Stimulated activated CD8-positive, alpha-beta memory T cell treated with anti-CD3 and anti-CD28 coated beads, Interleukin-4, amount 100 ng/mL, for 4 hours (primary cell): ENCODE measurements around the gene DVL1.
"Not testable (repeated sequence)": the region's sequence is repeated elsewhere in the genome, so short reads cannot be mapped to it uniquely, and the experiment has no call there.

Experiments
- DNase-seq, 2 donors: peaks; one replicate each; pipeline ENCODE4 v3.0.0-alpha.2; 2020; ENCODE audit warnings: low read depth in 2 of 2, low spot score in 1 of 2

Gene DVL1

GRCh38 chr1:1349256-1350012, at the start of gene DVL1:
Gene DVL1, minus strand, starts transcription at chr1:1349418. Its CDS starts 353 bp downstream, at chr1:1349065.
- peak in 1 of 2 donors; percentile 30 for DNase-seq

DNA sequence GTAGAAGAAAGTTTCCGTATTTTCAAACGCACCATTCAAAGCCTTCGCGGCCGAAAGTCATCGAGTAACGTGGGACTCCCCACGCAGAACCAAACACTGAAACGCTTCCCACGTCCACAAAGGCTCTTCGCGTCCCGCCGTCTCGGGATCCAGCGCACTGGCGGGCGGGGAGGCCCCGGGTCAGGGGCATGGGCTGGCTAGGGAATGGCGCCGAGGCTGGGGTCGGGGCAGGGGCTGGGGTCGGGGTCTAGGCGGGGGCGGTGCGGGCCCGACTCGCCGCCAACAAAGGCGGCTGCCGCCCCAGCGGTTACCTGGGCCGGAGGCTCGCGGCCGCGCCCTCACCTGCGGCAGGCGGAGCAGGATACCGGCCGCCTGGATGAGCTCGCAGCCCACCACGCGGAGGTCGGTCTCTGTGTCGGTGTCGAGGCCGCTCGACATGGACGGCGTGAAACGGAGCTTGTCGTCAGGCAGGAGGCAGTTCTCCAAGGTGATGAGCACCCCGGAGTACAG, 49.5 kb upstream of the DVL1 start:
- no peak for DNase-seq

DNA sequence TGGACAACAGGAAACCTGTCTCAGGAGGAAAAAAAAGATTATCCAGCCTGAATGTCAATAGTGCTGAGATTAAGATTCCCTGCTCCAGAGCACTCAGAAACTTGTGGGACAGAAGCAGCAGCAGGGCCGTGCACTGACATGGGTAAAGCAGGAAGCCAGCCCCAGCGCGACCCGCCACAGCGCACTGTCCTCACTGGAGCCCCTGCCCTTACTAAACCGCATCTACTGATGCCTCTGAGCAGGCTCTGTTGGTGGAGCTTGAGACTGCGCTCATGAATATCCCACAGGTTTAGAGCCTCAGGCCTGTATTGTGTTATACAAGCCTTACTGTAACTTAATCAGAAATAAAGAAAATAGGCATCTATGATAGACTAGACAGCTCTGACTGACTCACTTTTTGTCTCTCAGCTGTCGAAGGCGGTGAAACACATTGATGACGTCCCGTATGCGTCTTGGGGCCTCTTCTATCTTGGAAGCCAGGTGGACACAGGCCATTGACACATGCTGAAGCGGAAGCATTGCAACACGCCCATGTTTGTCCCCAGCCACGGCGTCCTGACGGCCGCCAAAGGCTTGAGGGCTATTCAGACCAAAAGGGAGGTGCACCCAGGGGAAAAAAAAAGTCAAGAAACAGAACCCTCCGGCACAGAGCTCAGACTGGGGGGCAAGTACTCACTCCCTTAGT, 48.8 kb upstream of the DVL1 start:
- DNase-seq, result no peak

DNA sequence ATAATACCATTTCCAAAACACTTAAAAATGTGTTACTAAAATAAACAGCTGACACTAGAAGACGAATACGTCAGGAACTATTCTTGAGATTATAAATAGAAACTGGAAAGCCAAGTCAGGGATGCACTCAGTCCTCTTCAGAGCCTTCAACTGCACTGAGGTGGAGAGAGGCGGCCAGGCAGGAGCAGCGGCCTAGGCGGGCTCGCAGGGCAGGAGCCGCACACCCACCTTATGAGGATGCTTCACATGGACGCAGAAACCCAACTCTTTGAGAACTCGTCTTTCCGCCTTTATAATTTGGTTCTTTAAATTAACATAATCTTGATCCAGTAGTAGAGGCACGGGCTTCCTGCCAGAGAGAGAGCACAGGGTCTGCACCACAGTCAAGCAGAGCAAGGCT, 45.9 kb upstream of the DVL1 start:
- no peak for DNase-seq

DNA sequence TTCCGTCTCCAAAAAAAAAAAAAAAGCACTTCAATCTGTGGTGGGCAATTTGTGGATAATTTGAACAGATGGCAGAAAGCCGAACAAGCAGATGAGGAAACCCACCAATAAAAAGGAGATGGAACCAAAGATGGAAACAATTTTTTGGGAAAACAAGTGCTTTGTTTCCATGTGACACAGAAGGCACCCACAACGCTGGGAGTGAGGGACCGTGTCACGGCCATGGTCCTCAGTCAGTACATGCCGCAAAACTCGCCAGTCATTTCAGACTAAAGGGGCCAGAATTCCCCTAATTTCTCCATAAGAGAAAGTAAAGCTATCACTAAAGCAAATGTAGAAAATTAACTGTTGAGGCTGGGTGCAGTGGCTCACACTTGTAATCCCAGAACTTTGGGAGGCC, 44.9 kb upstream of the DVL1 start:
- no peak for DNase-seq

GRCh38 chr1:1393428-1393827, 44.2 kb upstream of the DVL1 start:
- no peak for DNase-seq

- no peak for DNase-seq
These were observed 43.8 kb upstream of the DVL1 start for GRCh38 chr1:1393014-1393413.

DNA sequence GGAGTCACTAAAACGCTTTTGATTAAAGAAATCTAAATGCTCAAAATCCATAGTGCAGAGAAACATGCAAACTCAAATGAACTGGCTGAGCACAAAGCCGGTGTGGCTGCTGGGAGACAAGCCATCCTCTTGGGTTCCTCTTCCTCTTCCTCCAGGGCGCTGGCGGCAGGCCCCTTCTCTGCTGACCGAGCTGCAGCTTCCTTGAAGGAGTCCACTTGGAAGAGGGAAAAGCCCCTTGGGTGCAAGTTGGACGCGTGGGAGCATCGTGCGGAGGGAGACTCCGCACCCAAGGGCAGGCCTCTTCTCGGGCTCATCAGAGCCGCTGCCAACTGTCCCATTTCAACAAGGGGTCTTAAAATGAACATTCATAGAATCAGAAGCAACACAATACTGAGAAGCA, 42.0 kb upstream of the DVL1 start:
- DNase-seq, result no peak

- DNase-seq, result no peak
These were observed 41.5 kb upstream of the DVL1 start for GRCh38 chr1:1390675-1391074.

GRCh38 chr1:1388078-1388472, 38.9 kb upstream of the DVL1 start:
- no peak for DNase-seq

DNA sequence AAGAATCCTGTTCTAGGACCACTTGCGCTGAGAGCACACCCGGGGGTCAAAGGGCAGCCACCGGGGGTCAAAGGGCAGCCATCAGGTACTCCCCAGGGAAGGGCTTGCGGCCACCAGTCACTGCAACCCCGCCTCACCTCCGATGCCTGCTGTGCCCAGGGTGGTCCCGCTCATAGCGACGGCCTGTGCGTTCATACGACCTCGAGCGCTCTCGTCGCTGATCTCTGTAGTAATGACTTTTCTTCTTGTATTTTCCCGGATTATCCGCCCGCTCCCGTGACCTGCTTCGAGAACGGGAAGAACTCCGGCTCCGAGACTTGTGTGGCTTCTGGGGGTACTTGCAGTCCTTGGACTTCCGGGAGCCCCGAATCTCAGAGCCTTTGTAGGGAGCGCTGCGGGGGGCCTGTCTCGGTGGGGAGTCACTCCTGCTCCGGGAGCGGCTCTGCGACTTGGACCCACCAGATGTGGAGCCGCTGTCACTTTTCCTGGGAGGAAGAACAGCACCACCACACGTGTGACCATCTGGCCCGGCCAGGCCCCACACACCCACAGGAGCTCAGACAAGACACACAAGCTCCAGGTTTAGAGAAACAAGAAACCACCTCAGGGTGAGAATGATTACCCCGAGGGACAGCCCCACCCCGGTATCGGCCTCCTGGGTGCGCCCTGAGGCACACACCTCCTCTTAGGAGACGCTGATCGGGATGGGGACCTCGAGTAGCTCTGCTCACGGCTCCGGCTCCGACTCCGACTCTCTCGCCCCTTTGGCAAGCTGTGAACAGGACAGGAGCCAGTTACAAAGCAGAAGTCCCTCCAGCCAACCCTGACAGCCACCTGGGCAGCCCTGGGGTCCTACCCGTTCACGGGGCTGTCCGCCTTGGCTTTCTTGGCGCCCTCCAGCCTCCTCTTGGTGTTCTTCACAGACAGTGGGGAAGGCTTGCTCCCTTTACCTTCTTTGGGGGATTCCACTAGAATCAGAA, 38.2 kb upstream of the DVL1 start:
- DNase-seq, result no peak

DNA sequence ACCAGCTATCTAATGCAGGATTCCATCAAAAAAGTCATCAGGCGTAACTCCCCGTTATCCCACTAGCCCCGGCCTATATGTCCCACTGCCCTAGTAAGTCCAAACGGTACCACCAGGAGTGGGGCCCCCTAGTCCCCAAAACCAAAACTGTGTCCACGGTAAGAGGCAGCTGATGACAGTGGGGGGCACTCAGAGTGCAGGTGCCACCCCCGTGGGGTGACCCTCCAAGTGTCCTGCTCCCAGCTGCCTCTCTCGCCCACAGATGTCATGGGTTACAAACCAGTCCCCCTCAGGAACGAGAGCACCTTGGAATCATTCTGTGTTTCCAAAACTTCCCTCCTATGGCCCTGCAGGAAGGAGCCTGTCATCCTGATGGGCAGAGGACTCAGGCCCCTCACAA, 36.7 kb upstream of the DVL1 start:
- DNase-seq, result no peak

DNA sequence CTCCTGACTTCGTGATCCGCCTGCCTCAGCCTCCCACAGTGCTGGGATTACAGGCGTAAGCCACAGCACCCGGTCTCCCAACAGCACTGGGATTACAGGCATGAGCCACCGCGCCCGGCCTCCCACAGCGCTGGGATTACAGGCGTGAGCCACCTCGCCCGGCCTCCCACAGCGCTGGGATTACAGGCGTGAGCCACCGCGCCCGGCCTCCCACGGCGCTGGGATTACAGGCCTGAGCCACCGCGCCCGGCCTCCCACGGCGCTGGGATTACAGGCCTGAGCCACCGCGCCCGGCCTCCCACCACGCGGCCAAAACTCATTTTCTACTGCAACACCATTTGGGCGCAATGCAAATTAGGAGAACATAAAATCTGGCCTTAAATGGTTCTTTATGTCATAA, 36.1 kb upstream of the DVL1 start:
- not testable (repeated sequence) for DNase-seq

DNA sequence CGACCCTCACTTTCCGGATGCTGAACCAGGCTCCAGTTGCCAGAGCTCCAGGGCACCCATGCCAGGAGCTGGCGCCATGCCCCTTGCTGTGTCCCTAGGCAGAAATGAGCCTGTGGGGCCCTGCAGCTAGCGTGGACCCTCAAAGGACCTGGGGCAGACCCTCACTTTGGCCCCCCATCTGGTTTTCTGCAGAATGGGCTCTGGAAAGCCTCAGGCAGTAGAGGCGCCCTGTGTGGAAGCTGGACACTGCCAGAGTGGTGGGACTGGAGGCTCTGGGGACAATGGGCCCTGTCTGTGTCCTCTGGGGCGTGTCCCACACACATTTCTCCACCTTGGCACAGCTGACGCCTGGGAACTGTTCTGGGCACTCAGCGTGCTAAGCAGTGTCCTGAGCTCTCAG, 32.1 kb upstream of the DVL1 start:
- no peak for DNase-seq

DNA sequence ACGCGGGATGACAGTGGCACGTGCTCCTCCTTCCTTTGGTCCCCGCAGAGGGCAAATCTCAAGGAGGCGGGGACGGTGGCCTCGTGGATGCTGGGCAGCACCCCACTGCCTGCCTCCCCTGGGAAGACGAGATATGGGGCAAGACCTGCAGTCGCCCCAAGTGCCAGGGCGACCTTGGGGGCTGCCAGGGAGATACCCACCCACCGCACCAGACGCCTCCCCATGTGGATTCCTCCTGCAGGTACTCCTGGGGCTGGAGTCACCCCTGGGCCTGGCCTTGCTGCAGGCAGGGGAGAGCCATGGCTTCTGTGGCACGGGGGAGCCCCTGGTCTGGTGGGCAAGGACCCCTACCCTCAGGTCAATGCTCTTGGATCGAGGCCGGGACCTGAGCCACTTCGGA, 31.6 kb upstream of the DVL1 start:
- DNase-seq, result no peak

DNA sequence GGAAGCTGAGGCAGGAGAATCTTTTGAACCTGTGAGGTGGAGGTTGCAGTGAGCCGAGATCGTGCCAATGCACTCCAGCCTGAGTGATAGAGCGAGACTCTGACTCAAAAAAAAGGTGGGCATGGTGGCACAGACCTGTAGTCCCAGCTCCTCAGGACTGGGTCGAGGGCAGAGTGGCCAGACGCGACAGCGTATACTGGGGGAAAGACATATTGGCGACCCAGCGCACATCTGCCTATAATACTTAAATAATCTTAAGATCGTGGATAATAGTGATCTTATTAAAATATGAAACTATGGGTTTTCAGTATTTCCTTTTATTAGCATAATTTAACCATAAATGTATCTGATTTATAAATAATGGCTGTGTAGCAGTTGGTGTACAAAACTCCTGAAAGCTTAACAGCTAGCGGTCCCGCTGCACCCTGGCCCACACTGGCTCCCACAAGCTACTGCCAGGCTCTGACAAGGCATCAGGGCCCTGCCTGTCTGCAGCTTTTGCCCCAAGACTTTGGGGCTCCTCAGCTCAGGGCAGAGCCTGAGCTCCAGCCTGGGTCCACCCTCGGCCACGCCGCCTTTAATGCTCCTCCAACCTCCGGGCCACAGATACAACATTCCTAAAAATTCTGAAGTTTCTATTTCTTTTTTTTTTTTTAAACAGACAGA, 28.5 kb upstream of the DVL1 start:
- DNase-seq, result no peak

- no peak for DNase-seq
These were observed 27.5 kb upstream of the DVL1 start for GRCh38 chr1:1376551-1377226.

DNA sequence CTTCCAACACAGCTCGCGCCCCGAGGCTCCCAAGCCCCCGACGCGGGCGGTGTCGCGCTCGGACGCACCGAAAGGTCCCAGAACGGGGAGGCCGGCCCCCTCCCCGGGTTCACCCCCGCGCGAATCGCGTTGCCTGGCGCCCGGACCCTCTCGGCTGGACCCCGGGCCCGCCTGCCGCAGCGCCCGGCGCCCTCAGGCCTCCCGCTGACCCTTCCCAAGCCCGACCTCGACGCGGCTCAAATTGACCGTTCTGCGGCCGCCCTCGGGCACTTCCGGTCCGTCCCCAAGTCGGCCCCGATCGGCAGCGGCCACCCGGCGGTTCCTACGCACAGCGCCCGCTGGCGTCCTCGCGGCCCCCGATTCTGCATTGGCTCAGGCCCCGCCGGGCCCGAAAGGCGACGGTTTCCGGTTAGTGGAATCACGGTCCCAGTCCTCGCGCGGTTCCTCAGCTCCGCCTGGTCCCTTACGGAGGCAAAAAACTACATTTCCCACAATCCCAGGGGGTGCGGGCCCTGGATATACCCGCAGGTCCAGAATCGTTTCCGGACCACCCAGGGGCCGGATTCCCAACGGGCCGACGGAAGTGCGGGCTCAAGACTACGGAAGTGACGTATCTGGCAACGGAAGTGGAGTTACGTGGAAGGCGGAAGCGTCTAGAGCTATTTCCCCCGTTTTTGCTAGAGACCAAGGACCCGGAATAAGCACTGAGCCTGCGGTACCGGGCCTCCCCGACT, 25.9 kb upstream of the DVL1 start, which contains the start of gene AURKAIP1:
TSS of gene AURKAIP1 (minus strand) at position 279 of the 734 bp plus-strand sequence. CDS start 451 bp downstream, outside the sequence.
- peak; percentile 85 to 93 for DNase-seq

- no peak for DNase-seq
These were observed 25.3 kb upstream of the DVL1 start for GRCh38 chr1:1374589-1374928.
